ENCODE measurements around the gene BNIPL. TPM values are rescaled to one million over a fixed set of nuclear protein-coding genes. Genes with fewer than 3 reads are reported as not detected.

Gene BNIPL
- total RNA-seq, 4 donors from 2014 or later: 0.13 to 0.25 TPM; not detected in 2

- no peak for TF ChIP-seq POLR2A (IDR thresholded peaks at IDR 0.05)
- H3K36me3 ChIP-seq: peaks cover 0 to 49% of the 10 kb centered on the region in 2 donors
- H3K27ac ChIP-seq: peak overlapping the region in 2 of 4 donors; percentile 2 to 36
Measured at GRCh38 chr1:151002611-151003010, 33.8 kb upstream of the BNIPL start.

DNA sequence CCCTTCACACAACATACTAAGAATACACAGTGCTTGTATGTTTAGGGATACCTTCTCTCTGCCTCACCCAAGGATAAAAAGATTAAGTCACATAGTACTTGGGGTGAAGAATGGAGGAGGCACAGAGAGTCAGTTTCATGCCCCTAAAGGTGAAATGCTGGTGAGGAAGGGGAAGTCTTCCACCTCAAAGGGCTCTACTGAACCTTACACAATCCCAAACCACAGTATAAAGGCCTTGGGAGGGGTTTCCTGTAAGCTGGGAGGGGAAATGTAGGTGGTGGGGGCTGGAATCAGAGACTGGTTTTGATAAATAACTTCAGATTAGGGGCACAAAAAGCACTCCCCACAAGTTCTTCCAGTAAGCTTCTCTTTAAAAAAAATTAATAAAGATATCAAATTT is 33.2 kb upstream of the BNIPL start:
- peaks cover 49 to 52% of the 10 kb centered on the region in 2 donors for H3K4me1 ChIP-seq
- intact Hi-C loops (cut with DNase I; ENCODE audit: low total_unique reads): loop anchor here (5.0 to 10.0 kb wide), 2 partner anchors 126 to 252 kb away; partner anchors contain the start of genes ARNT and PSMD4

More at GRCh38 chr1:151002611-151003010, 33.8 kb upstream of the BNIPL start:
- Histone ChIP-seq H3K9me3 (no peaks in the 10 kb centered on the region), H3K27me3 (no peaks in the 10 kb centered on the region), H3K4me1 (peaks cover 45 to 49% of the 10 kb centered on the region in 2 donors), H3K4me3 (no peak overlapping the region)
- ATAC-seq (no peak), DNase-seq (no peak)
- in situ Hi-C loops (cut with MboI; ENCODE audit: low sequenced_read_pairs in 4 of 4) (no loop called here), intact Hi-C loops (cut with DNase I; ENCODE audit: low total_unique reads) (loop anchor here (5.0 to 10.0 kb wide), 2 partner anchors 125 to 252 kb away; partner anchors contain the start of genes ARNT and PSMD4)

DNA sequence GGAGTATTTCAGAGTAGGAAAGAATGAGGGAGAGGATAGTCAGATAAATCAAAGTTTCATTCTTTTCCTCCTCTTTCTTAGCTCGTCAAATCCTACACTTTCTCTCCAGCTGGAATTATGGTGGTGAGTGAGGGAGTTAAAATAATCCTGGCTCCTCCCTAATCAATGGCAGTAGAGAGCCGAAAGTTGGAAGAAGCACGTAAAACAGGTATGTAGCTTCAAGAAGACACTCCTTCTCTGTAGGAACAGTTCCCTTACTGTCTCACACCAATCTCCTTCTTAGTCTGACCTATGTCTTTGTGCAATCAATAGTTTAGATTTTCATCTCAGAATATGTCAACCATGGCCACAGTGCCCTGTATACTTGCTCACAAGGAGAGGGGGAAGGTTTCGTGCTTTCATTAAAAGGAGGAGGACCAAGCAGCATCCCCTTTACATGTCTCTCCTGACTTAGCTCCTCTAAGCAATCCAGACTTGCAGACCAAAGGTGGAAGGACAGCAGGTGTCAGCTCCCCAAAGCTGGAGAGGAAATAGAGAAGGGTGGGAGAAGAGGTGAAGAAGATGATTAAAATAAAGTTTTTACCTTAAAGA is 30.6 kb upstream of the BNIPL start:
- in situ Hi-C loops (cut with MboI; ENCODE audit: low sequenced_read_pairs in 4 of 4): no loop called here
- Histone ChIP-seq H3K36me3 (peaks cover 0 to 17% of the 10 kb centered on the region in 2 donors), H3K27me3 (no peaks in the 10 kb centered on the region), H3K4me3 (peak overlapping the region; percentile 56 to 68 (median 65)), H3K27ac (peak overlapping the region; percentile 89 to 95 (median 94)), H3K9me3 (no peaks in the 10 kb centered on the region), H3K4me1 (peaks cover 63 to 67% of the 10 kb centered on the region in 2 donors)
- DNase-seq (no peak), ATAC-seq (no peak)
- TF ChIP-seq, protein P1, sequence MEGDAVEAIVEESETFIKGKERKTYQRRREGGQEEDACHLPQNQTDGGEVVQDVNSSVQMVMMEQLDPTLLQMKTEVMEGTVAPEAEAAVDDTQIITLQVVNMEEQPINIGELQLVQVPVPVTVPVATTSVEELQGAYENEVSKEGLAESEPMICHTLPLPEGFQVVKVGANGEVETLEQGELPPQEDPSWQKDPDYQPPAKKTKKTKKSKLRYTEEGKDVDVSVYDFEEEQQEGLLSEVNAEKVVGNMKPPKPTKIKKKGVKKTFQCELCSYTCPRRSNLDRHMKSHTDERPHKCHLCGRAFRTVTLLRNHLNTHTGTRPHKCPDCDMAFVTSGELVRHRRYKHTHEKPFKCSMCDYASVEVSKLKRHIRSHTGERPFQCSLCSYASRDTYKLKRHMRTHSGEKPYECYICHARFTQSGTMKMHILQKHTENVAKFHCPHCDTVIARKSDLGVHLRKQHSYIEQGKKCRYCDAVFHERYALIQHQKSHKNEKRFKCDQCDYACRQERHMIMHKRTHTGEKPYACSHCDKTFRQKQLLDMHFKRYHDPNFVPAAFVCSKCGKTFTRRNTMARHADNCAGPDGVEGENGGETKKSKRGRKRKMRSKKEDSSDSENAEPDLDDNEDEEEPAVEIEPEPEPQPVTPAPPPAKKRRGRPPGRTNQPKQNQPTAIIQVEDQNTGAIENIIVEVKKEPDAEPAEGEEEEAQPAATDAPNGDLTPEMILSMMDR (IDR thresholded peaks at IDR 0.05 in 4 of 5, conservative IDR thresholded peaks at IDR 0.05 in 1 of 5): no peak
- no peak for TF ChIP-seq POLR2A (IDR thresholded peaks at IDR 0.05)
- intact Hi-C loops (cut with DNase I; ENCODE audit: low total_unique reads): loop anchor here (5.0 to 10.0 kb wide), 6 partner anchors 34 to 444 kb away; partner anchors contain the start of genes CDC42SE1, CERS2, ENSA and PSMD4

More for the DNA sequence above, 33.2 kb upstream of the BNIPL start:
- in situ Hi-C loops (cut with MboI; ENCODE audit: low sequenced_read_pairs in 4 of 4): no loop called here
- peaks cover 0 to 43% of the 10 kb centered on the region in 2 donors for H3K36me3 ChIP-seq
- peak overlapping the region in 1 of 4 donors; percentile 3 for H3K4me3 ChIP-seq
- H3K27me3 ChIP-seq: no peaks in the 10 kb centered on the region
- ATAC-seq (no peak), DNase-seq (no peak)
- H3K9me3 ChIP-seq: no peaks in the 10 kb centered on the region
- TF ChIP-seq, protein P1 (IDR thresholded peaks at IDR 0.05 in 4 of 5, conservative IDR thresholded peaks at IDR 0.05 in 1 of 5): no peak
- TF ChIP-seq POLR2A (IDR thresholded peaks at IDR 0.05): no peak
- H3K27ac ChIP-seq: peak overlapping the region; percentile 4 to 40 (median 20)

- peak; percentile 81 to 83 for ATAC-seq
Measured at GRCh38 chr1:151006327-151007052, 29.9 kb upstream of the BNIPL start, which contains the start of gene MINDY1. Gene MINDY1 (minus strand): TSS chr1:151006902. CDS start chr1:151002617, 4,285 bp downstream.

More at GRCh38 chr1:151006327-151007052, 29.9 kb upstream of the BNIPL start, which contains the start of gene MINDY1:
- TF ChIP-seq POLR2A (IDR thresholded peaks at IDR 0.05): peak; percentile 64 to 70
- TF ChIP-seq, protein P1 (IDR thresholded peaks at IDR 0.05 in 4 of 5, conservative IDR thresholded peaks at IDR 0.05 in 1 of 5): peak; percentile 18 to 67 (median 38)
- DNase-seq: peak; percentile 63 to 76
- Histone ChIP-seq H3K4me3 (peak within 1 kb of the TSS; percentile 60 to 91 (median 86)), H3K27me3 (no peaks in the 10 kb centered on the region), H3K4me1 (peaks cover 63 to 72% of the 10 kb centered on the region in 2 donors), H3K9me3 (no peaks in the 10 kb centered on the region), H3K27ac (peak within 1 kb of the TSS; percentile 89 to 95 (median 94)), H3K36me3 (peaks cover 0 to 10% of the 10 kb centered on the region in 2 donors)
- in situ Hi-C loops (cut with MboI; ENCODE audit: low sequenced_read_pairs in 4 of 4) (no loop called here), intact Hi-C loops (cut with DNase I; ENCODE audit: low total_unique reads) (loop anchor here (5.0 to 10.0 kb wide), 6 partner anchors 34 to 444 kb away; partner anchors contain the start of genes CDC42SE1, CERS2, ENSA and PSMD4)
